Measurements from ENCODE around the gene RHOV. TPM values are rescaled to one million over a fixed set of nuclear protein-coding genes. Genes with fewer than 3 reads are reported as not detected.
"Not testable (repeated sequence)": the region's sequence is repeated elsewhere in the genome, so short reads cannot be mapped to it uniquely, and the experiment has no call there.

The RHOV gene
- polyA plus RNA-seq, 1 donor = 0.34 TPM

DNA sequence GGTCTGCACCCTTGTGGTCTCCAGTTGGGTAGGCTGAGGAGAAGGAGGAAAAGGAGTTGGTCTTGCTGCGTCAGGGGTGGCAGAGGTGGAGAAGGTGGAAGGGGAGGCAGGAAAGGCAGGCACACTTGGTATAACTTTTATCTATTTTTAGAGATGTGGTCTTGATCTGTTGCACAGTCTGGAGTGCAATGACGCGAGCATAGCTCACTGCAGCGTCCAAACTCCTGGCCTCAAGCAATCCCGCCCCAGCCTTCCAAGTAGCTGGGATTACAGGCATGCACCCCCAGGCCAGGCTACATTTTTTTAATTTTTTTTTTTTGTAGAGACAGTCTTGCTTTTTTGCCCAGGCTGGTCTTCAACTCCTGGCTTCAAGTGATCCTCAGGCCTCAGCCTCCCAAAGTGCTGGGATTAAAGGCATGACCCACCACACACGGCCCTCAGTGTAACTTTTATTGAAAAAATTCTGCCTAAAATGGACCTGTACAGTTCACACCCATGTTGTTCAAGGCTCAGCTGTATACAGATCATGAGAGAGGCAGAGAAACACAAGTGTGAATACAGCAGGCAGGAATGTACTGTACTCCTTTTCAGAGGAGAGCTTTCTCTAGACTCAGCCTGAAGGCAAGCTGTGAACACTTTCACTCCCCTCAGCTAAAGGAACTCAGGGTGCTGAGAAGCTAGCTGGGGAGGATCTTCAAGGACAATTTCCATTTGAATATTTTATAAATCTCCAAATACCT, 2.1 kb upstream of the RHOV start:
- no peak for DNase-seq (ENCODE audit: low read depth)

DNA sequence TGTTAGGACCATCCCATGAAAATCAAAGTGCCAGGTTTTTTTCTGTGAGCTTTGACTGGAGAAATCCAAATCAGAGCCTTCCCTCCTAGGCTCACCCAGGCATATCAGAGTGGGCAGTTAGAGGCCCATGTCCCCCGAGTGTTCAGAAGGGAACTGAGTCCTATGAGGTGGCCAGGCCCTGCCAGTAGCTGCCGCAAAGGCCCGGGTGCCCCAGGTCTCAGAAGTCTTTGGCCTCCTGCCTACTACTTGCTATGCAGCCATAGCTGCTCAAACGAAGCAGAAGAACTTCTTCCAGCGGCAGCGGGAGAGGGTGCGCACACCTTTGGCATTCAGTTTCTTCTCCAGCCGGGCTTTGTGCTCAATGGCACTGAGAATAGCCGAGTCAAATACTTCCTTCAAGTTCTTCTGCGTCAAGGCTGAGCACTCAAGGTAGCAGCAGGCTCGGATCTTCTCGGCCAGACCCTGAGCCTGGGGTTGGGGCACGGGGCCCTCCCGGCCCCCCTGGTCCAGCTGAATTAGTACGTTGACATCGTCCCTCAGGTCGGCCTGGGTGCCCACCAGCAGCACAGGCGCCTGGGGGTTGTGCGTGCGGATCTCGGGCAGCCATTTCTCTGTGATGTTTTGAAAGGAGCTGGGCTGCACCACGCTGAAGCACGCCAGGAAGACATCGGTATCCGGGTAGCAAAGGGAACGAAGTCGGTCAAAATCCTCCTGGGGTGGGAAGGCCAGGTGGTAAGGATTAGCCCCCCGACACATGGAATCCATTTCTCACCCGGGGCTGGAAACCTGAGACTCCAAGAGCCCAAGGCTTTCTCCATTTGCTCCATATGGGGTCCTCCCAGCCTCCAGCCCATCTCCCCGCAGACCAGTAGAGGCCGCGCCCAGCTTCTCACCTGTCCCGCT, 992 bp downstream of the RHOV start:
- DNase-seq (ENCODE audit: low read depth) = no peak

GRCh38 chr15:40871749-40872617, 2.1 kb downstream of the RHOV start:
- no peak for DNase-seq (ENCODE audit: low read depth)

GRCh38 chr15:40870716-40871115, 3.3 kb downstream of the RHOV start:
- DNase-seq (ENCODE audit: low read depth) = no peak

- no peak for DNase-seq (ENCODE audit: low read depth)
Measured at GRCh38 chr15:40869686-40870085, 4.3 kb downstream of the RHOV start.

DNA sequence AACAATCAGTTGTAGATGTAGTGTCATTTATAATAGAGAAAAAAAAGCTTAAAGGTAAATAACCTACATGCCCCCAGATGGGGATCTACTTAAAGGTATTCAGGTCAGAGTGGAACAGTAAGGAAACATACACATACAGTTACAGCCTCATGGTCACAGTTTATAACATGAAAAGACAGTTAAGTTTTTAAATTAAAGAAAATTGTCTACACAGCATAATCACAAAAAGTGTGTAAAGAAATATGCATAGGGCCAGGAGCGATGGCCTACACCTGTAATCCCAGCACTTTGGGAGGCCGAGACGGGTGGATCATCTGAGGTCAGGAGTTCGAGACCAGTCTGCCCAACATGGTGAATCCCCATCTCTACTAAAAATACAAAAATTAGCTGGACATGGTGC, 6.8 kb downstream of the RHOV start:
- DNase-seq (ENCODE audit: low read depth) = no peak

- no peak for DNase-seq (ENCODE audit: low read depth)
Measured at GRCh38 chr15:40863660-40864270, 10.3 kb downstream of the RHOV start.

GRCh38 chr15:40861147-40861546, 12.9 kb downstream of the RHOV start:
- not testable (repeated sequence) for DNase-seq (ENCODE audit: low read depth)

- no peak for DNase-seq (ENCODE audit: low read depth)
Measured at GRCh38 chr15:40859206-40859851, 14.7 kb downstream of the RHOV start.

DNA sequence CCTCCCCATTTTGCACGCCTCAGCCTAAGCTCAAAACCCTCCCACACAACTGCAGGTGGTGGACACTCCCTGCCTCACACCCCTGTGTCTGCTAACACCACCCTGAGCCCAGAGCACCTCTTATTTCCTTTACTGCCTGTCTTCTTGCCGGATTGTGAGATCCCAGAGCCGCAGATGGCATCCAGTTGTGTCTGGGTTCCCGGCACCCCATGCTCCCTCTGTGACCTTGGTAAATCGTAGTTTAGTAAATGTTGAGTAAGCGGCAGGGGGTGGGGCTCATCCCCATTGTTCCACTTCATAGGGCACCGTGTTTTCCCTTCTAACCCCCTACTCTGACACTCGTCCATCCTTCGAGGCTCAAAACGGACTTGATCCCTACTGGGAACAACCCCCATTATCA, 15.3 kb downstream of the RHOV start:
- DNase-seq (ENCODE audit: low read depth) = no peak

GRCh38 chr15:40857601-40858341, 16.3 kb downstream of the RHOV start:
- no peak for DNase-seq (ENCODE audit: low read depth)

DNA sequence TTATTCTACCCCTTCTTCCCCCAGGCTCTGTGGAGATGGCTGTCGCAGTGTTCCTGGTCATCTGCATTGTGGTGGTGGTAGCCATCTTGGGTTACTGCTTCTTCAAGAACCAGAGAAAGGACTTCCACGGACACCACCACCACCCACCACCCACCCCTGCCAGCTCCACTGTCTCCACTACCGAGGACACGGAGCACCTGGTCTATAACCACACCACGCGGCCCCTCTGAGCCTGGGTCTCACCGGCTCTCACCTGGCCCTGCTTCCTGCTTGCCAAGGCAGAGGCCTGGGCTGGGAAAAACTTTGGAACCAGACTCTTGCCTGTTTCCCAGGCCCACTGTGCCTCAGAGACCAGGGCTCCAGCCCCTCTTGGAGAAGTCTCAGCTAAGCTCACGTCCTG, 17.3 kb downstream of the RHOV start:
- no peak for DNase-seq (ENCODE audit: low read depth)

- DNase-seq (ENCODE audit: low read depth) = no peak
Measured at GRCh38 chr15:40855706-40856234, 18.3 kb downstream of the RHOV start.

DNA sequence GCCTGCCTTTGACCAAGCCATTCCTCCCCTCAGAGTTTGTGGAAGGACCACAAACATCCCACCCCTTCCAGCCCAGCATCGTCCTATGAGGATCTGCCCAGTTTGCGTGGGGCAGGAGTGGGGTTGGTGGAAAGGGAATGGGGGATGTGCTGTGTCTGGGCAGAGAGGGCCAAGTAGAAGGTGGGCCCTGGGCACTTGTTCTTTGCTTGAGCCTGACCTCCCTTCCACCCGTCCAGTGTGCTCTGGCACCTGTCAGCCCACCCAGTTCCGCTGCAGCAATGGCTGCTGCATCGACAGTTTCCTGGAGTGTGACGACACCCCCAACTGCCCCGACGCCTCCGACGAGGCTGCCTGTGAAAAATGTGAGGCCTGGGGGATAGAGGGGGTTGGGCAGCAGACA, 19.9 kb downstream of the RHOV start:
- no peak for DNase-seq (ENCODE audit: low read depth)

GRCh38 chr15:40853241-40853890, 20.7 kb downstream of the RHOV start:
- no peak for DNase-seq (ENCODE audit: low read depth)

DNA sequence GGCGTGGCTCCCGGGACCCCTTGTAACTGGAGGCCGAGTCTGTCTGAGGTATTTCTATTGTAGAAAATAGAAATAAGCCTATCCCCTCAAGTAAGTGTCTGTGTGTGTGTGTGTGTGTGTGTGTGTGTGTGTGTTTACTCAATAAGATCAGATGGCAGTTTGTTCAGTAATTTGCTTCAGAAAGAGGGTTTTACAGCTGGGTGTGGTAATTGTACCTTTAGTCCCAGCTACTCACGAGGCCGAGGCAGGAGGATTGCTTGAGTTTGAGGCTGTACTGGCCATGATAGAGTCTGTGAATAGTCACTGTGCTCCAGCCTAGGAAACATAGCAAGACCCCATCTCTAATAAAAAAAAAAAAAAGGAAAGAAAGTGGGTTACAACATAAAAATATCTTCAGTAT, 21.5 kb downstream of the RHOV start:
- DNase-seq (ENCODE audit: low read depth) = no peak

- no peak for DNase-seq (ENCODE audit: low read depth)
Measured at GRCh38 chr15:40850576-40851112, 23.4 kb downstream of the RHOV start.

DNA sequence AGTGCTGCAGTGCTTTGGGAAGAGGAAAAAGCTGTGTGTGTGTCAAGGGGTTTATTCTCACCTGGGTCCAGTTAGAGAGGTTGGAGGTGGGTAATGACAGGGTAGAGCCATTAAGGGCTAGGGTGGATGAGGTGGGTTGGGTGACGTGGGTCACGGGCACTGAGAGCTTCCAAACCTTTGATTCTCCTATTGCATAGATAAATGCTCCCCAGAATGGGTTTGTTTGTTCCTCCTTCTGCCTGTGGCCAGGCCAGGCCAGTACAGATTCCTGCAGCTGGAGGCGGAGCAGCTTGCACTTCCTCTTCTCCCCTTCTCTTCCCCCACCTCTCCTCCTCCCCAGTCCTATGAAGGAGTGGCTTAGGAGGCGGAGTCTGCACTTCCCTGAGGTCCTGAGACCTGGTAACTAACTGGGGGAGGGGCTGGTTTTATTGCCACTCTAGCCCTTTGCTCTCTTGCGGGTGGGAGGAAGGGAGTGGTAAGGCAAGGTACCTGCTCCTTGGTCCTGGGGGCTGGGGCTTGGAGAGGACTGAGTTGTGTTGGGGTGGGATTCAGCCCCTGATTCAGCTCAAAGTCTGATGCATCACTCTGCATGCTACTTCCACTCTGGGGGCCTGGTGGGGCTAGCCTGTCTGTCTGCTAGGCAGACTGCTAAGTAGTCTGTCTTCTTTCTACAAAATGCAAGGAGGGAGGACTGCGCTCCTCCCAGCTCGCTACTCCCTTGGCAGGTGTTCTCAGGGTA, 26.6 kb downstream of the RHOV start:
- DNase-seq (ENCODE audit: low read depth) = no peak

DNA sequence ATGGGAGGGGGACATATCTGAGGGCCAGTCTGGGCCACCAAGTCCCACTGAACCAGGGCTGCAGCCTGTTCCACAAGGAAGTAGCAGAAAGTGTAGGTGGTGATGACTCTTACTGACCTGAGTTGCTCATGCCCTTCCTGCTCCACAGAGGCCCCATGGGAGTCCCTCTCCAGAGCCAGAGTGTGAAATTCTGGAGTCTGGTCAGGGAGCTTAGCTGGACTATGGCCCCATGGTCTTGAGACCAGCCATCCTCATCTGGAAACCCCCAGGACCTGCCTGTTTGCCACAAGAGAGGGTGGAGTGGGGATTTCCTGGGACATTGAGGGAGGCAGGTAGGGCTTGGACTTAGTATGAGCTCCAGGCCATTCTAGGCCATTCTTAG, 27.2 kb downstream of the RHOV start:
- DNase-seq (ENCODE audit: low read depth) = no peak
